GM18868 (cell line): ENCODE data around the gene BTBD9.

Experiments
- ATAC-seq: cut with Tn5 transposase; IDR thresholded peaks from one replicate; pipeline ENCODE4 v1.9.1; 2021; ENCODE audit warnings: mild to moderate bottlenecking, moderate library complexity; ENCODE audit not compliant: unreplicated experiment

The BTBD9 gene

DNA sequence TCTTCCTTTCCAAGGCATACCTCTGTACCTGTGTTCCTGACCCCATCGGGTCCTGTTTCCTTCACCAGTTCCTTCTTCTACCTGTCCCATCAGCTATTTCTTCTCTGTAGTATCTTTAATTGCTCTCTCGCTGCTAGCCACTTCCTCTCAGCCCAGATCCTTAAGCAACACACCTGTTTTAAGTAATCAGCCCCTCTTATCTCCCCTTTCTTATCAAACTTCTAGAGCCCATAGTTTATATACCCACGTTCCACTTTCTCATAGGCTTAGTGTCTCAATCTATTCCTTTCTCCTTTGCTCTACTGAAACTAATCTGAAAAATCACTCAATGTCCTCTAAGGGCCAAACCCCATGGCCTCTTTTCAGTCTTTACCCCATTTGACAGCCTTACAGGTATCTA lies 239.6 kb downstream of the BTBD9 start:
- no peak for ATAC-seq

DNA sequence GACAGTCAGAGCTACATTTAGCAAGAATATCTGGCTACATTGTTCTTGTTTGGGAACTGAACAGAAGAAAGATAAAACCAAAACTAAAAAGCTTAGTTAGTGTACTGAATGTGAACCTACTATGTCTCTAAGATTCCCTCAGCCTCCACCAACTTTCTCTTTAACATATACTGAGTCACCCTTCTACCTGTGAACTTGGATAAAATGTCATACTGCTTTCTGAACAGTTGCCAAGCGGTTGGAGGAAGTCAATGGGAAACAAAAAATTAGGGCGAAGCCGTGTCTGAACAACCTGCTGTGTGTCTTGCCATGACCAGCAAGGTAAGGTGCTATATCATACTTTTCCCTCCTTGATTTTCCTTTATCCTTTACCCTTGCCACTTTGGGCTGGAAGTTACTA lies 243.5 kb downstream of the BTBD9 start:
- ATAC-seq = no peak

GRCh38 chr6:38393986-38394385 lies 245.7 kb downstream of the BTBD9 start:
- no peak for ATAC-seq

DNA sequence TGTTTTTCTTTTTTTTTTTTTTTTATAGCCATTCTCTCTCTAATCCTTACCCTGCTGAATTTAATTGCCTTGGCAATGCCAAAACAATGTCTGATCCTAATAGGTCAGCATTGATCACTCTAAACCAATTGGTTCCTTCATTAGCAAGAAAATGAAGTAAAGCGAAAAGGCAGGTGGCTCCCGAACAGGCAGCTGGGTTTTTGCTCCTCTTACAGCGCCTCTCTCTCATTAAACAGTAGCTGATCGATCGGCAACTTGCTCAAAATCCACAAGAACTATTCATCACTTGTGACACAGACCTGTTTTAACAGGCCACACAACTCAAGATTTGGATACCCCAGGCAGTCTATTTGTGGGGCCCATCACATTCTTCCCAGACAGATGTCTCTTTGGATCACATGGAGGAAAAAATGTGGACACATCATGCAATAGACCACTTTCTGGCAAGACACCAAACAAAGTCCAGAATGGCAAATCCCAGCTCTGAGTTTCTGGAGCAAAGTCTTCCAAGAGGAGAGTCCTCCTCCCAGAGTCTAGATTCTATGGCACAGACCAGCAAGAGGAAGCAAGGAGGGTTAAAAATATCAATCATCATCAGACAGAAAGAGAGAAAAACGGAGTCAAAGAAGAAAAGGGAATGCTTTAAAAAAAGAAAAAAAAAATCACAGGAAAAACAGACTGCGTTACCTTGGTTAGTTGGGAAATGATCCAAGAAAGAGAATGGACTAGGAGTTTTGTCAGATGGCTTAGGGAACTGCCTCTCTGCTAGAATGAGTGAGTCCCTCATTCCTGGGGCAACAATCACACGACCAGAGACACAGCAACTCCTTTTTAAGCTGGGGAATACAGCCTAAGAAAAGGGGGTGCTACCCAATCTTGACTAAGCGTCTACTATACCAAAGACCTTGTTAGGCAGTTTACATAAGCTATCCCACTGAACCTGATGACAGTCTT lies 247.8 kb downstream of the BTBD9 start:
- no peak for ATAC-seq

GRCh38 chr6:38391206-38391605 lies 248.5 kb downstream of the BTBD9 start:
- no peak for ATAC-seq

DNA sequence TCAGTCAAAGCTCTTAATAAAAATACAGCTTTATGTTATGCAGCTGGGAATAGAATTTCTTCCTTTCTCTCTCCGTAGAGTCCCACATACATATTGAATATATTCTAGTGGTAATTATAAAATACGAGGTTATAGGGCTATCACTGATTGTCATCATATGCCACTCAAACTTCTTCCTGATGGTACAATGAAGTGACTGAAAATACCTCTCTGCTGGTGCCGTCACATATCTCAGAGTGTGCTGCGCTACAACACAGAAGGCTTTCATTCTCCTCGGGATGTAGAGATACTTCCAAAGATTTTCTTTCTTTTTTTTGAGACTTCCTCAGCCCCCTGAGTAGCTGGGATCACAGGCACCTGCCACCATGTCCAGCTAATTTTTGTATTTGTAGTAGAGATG lies 249.9 kb downstream of the BTBD9 start:
- no peak for ATAC-seq

- ATAC-seq = no peak
These were observed 251.8 kb downstream of the BTBD9 start for GRCh38 chr6:38387971-38388370.

DNA sequence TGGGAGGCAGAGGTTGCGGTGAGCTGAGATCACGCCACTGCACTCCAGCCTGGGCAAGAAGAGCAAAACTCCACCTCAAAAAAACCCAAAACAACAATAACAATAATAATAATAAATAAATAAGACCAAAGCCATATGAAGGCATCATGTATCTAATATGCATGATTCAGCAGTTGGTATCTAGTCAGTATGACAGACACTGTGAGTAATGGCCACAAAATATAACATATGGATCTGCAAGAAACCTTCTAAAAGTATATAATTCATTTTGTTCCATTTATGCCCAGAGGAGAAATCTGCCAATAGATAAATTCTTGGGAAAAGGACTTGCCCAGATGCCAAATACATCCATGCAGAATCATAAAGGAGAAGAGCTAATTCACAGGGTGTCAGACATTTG lies 252.3 kb downstream of the BTBD9 start:
- no peak for ATAC-seq

DNA sequence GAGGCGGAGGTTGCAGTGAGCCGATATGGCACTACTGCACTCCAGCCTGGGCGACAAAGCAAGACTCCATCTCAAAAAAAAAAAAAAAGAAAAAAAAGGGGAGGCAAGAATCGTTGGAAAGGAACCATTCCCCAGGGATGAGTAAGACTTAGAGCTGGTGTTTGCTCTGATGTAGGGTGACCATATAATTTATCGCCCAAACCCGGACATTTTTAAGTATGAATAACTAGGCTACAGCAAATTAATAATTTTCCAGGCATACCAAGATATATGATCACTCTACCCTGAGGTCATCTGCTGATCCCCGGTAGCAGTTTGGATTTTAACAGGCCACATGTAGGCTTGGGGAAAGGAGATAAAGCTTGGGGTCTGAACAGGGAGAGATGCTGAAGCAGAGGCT lies 260.9 kb downstream of the BTBD9 start:
- ATAC-seq = no peak

- ATAC-seq = no peak
These were observed 263.8 kb downstream of the BTBD9 start for GRCh38 chr6:38375937-38376336.

DNA sequence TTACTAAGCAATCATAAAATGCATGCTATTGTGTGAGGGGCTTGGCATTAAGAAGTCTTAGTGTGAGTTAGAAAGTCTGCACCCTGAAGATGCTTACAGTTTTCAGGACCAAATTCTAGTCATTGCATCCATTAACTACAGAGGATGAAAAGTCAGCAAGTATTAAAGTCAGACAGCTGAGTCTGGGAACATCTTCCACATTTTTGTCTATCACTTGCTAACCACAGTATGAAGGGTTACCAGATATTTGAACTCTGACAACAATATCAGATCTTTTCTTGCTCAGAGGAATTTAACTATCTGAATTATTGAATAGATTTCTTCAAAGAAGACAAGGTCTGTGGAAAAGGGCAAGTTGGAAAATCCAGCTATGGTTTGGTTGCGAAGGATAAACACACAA lies 264.4 kb downstream of the BTBD9 start:
- no peak for ATAC-seq

GRCh38 chr6:38371881-38372280 lies 267.8 kb downstream of the BTBD9 start:
- ATAC-seq = no peak

- ATAC-seq = no peak
These were observed 268.8 kb downstream of the BTBD9 start for GRCh38 chr6:38370653-38371601.

- ATAC-seq = no peak
These were observed 272.5 kb downstream of the BTBD9 start for GRCh38 chr6:38367231-38367630.

DNA sequence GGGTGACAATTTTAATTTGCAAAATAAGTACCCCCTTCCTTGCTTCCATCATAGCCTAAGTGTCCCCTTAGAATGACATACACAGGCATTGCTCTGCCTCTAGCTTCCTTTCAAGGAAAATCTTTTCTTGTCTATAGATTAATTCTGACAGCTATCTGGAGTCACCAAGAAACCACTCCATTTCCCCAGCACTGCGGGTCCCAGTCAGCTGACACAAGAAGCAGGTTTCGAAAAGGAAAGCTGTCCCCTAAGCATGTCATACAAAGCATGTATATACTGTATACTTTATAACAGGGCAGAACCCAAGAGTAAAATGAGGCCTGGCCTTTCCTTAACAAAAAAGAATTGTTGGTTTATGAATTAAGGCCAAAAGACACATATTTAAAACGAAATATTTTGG lies 273.5 kb downstream of the BTBD9 start:
- ATAC-seq = no peak

- no peak for ATAC-seq
These were observed 275.0 kb downstream of the BTBD9 start for GRCh38 chr6:38364775-38365174.

DNA sequence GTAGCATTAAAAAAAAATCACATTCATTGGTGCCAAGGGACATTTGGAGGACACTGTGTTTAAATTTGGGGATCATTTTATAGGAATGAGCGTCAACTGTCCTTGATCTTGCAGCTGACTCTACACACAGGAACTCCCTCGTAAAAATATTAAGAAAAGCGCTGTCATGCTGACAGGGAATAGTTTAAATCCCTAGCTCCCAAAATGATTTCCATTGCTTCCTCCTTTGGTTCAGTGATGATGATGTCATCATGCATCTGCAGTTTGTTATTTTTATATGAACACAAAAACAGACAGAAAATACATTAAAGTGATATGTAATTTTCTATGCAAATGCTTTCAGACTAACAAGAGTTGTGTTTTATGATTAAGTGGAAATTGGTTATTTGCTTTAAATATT lies 275.6 kb downstream of the BTBD9 start:
- ATAC-seq = no peak

DNA sequence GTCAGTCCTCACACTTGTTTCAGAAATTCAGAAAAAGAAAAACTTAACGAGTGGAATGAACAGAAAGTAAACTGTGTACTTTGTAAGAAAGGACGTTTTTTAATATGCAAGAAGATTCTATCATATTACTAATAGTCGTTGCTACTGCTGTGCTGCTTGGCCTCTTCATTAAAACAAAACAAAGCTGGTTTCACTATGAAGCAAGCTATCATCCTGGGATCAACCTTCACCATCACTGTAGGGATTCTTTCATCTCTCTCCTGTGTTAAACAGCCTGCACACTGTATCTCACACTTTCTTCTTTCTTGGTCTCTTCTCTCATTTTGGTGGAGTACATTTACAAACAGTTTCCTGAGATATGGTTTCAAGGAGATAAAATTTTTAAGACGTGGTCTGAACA lies 284.2 kb downstream of the BTBD9 start:
- ATAC-seq = peak; percentile 50

DNA sequence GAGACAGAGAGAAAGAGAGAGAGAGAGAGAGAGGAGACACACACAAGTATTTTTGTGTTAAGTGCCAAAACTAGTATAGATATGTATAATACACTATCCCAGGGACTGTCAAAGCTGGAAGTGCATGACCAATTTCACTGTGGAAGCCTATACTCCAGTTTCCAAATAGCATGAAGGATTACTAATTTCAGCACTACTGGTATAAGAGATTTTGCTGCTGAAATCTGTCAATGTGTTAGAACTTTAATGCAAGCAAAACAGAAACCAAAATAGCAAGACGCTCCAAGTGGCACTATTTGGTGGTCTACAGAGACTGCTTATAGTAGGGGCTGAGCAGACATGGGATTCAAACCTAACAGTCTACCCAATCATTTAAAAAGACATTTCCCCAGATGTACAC lies 284.8 kb downstream of the BTBD9 start:
- peak; percentile 45 for ATAC-seq

GRCh38 chr6:38354037-38354381 lies 285.7 kb downstream of the BTBD9 start:
- ATAC-seq = peak; percentile 33

DNA sequence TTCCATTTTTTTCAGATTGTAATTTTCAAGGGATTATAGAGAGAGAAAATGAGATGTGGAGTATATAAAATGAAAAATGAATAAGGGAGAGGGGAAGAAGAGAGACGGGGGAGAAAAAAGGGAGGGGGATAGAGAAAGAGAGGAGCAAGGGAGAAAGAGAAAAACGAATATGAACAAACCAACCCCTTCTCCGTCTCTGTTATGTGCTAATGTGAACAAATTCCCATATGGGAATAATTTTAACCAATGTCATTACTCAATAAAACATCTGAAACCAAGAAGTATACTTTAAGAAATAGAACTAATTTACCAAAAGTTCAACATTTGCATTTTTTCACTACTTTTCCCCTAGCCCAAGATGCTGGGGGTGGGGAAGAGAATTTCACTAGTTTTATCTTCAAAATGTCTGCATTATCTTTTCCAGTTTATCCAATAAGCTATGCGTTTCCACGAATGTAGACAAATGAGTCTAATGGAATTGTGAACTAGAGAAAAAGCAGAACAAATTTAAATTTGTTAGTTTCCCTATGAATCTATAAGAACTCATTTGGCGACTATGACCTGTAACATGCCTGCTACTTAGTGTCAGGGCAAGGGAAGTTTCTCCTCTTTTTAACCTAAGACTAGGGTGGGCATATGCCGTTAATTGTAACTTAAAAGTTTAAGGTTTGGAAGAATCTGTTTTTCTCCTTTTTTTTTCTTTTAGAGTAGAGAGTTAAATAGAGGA lies 286.3 kb downstream of the BTBD9 start:
- ATAC-seq = peak; percentile 42
